Kidney glomerular epithelial cell (primary cell): ENCODE data around the gene CDKN1A.
"Not testable (repeated sequence)": the region's sequence is repeated elsewhere in the genome, so short reads cannot be mapped to it uniquely, and the experiment has no call there.

Source experiments
- DNase-seq: peaks from one replicate; lab custom pipeline; 2025; lab: John Stamatoyannopoulos, UW

CDKN1A gene

DNA sequence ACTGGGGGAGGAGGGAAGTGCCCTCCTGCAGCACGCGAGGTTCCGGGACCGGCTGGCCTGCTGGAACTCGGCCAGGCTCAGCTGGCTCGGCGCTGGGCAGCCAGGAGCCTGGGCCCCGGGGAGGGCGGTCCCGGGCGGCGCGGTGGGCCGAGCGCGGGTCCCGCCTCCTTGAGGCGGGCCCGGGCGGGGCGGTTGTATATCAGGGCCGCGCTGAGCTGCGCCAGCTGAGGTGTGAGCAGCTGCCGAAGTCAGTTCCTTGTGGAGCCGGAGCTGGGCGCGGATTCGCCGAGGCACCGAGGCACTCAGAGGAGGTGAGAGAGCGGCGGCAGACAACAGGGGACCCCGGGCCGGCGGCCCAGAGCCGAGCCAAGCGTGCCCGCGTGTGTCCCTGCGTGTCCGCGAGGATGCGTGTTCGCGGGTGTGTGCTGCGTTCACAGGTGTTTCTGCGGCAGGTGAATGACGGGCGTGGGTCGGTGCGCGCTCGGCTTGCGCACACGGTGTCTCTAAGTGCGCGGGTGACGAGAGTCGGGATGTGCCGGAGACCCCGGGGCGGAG, at the start of gene CDKN1A:
Gene CDKN1A, plus strand, starts transcription at position 227 of the 555 bp plus-strand sequence. CDS start 5,388 bp downstream, outside the sequence.
- peak; percentile 77 for DNase-seq

- no peak for DNase-seq
These were observed 48.7 kb upstream of the CDKN1A start for GRCh38 chr6:36629784-36630183.

DNA sequence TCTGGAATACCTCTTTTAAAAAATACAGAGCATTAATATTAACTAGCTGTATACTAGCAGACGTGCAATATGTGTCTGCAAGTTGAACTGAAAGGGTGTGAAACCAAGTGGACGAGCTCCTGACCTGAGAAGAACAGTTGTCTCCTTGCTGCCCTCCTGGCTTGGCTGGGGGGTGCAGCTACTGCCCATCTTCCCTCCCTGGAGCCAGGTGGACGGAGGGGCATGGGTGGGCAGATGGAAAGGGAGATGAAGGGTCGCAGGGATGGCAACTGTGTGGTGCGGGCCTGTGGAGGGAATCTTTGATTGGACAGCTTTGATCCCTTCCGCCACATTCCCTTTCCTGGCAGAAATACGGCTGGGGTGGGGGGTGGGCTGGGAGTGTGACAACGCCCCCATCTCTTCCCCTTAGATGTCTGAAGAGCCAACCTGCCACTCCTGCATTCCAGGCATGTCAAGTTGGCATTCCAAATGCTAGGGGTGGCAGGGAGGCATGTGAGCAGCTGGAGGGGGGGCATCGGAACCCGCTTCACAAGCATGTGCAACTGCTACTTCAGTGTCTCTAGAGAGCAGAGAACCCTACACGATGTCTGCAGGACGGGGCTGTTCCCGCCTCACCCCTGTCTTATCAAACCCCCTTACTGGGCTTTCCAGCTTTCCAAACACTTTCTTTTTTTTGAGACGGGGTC, 47.0 kb upstream of the CDKN1A start:
- no peak for DNase-seq

GRCh38 chr6:36633370-36633769, 45.1 kb upstream of the CDKN1A start:
- no peak for DNase-seq

DNA sequence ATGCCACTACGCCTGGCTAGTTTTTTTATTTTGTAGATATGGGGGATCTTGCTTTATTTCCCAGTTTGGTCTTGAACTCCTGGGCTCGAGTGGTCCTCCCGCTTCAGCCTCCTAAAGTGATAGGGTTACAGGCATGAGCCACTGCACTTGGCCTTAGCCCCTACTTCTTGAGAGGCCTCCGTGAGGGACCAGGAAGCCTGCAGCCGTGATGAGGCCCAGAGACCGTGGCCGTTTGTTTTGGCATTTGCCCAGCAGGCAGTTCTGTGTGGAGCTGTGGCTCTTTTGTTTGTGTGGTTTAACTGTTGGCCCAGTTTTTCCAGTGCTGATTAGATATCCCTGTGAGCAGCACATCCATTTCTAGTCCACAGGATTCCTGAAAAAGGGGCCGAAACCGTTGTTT, 44.6 kb upstream of the CDKN1A start:
- DNase-seq, result peak; percentile 78

DNA sequence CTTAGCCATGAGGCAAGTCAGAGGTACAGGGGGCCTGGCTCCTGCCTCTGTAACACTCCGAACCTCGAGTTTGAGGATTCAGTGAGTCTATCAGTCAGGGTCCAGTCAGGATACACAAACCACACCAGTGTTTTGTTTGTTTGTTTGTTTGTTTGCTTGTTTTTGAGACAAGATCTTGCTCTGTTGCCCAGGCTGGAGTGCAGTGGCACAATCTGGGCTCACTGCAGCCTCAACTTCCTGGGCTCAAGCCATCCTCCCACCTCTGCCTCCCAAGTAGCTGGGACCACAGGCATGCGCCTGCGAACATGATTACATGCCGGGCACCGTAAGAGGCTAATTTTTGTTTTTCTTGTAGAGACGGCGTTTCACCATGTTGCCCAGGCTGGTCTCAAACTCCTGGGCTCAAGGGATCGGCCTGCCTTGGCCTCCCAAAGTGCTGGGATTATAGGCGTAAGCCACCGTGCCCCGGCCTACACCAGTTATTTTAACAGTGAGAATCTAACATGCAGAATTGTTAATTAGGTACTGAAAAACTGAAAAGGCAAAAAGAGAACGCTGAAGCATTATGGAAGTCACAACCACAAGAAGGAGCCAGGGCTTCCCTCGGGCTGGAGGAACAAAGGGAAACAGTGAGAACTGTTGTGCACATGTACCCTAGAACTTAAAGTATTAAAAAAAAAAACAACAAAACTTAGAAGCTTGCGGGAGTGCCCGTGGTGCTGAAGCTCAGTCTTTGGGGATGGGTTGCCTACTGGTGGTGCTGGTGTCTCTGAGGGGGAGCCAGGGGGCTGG, 44.0 kb upstream of the CDKN1A start:
- DNase-seq, result no peak

DNA sequence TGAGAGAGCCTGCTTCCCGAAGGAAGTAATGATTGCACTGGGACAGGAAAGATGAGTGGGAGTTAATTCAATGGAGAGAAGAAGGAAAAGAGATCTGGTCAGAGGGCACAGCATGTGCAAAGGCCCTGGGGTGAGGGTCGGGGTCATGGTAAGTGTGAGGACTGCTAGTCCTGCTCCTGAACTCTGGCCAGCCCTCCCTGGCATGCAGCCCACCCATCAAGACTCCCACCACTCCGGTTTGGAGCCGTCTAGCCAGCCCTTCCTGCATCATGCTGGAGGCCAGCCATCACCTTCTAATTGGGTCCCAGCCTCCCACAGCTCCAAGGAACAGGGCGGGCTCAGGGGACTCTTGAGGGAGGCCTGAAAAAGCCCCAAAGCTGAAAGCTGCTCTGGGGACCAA, 42.2 kb upstream of the CDKN1A start:
- no peak for DNase-seq

DNA sequence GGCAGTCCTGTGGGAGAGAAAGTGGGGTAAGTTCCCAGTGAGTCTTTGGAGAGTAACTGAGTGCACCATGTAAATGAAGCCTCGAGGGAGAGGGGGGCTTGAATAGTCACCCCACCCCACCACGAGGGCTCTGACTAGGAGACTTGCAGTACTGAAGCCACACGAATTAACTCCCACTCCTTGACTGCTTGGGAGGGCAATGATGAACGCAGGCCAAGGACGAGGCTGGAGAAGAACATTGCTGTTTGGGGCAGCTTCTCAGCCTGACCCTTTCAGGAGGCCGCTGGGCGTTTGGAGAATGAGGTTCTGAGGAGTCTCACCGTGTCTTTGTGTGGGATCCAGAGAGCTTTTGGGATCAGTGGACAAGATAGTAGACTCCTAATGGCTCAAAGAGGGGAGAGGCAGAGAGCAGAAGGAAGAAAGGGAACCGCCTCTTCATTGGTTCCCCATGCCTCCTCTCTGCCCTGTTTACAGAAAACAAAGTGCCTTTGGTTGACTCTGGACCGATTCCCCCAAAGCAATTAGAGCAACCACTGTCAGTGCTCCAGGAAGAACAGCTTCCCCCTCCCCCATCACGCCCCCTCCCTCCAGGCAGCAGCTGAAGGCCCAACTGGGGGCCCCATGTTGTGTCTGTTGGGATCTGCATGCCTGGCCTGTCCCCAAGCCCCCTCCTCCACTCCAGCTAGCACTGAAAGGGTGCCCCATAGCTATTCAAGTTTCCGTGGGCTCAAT, 41.7 kb upstream of the CDKN1A start:
- DNase-seq, result no peak

GRCh38 chr6:36638579-36638978, 39.9 kb upstream of the CDKN1A start:
- no peak for DNase-seq

DNA sequence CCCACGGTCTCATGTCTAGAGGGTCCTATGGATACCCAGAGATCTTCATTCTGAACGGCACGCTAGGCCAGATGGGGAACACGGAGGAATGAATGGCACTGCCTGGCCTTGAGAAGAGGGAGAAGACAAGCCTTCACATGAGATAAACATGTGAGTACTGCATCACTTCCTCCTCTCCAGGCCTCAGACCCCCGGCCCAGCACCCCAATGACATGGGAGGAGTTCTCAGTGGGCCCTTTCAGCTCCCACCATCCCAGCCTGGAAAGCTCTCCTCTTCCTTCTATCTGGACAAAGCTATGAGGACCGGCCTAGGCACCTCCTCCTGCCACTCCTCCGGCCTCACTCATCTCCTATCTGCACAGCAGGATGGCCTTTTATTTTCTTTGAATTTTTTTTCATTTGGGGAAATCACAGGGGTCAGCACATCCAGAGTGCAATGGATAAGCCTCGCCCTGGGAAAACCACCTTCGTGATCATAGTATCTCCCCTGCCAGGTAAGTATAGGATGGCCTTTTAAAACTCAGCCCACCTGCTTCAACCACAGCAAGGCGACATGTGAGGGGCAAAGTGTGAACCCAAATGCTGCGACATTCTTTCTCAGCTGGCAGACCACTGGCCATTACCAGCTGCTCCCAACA, 39.2 kb upstream of the CDKN1A start:
- no peak for DNase-seq

DNA sequence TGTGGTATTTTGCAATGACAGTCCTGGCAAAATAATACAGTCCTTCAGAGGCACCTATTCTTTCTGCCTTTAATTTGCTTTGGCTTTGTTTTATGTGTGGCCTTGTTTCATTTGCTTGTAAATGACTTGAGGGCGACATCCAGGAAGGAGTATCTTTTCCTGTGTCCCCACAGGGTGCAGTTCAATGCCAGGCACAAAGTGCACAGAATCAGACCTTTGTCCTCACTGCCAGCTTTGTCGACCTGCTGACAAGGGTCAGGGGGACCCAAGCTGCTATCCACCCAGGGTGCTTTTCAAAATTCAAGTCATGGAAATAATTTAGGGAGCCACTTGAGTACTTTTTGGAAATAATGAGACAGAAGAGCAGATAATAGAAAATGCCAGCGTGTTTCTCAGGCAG, 37.0 kb upstream of the CDKN1A start:
- DNase-seq, result no peak

GRCh38 chr6:36642913-36643817, 35.3 kb upstream of the CDKN1A start:
- peak; percentile 74 for DNase-seq

- no peak for DNase-seq
These were observed 34.5 kb upstream of the CDKN1A start for GRCh38 chr6:36643977-36644376.

- DNase-seq, result no peak
These were observed 29.4 kb upstream of the CDKN1A start for GRCh38 chr6:36649086-36649485.

DNA sequence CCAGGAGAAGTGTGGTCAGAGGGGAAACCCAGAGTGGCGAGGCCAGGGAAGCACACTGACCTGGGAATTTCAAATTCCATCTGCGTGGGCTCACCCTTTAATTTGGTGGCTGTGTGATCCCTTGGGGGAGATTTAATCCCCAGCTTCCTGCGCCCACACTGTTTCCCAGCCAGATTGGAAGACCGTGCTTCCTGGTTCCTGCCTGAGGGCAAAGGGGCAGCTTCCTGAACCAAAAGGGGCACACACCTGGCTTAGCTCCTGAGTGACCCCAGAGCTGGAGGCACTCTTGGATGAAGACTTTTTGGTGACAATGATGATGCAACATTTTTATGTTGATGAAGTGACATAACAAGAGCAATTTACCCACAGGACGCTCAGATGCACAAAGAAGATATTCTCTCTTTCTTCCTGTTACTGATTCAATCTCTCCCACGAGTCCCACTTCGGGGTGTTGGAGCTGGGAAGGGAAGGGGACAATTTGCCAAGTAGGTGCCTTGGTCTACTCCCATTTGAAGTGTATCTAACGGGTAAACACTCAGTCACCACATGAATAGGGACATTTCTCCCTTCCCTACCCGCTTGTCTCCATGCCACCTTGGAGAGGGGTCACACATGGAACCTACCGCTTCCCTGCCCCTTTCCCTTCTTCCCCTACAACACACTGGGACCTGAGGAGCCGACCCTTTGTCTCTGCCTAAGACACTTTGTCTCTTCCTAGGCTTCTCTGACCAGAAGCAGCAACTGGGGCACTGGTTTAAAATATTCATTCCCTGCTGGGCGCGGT, 28.6 kb upstream of the CDKN1A start:
- DNase-seq, result no peak

GRCh38 chr6:36650848-36651478, 27.6 kb upstream of the CDKN1A start:
- DNase-seq, result no peak

- no peak for DNase-seq
These were observed 26.7 kb upstream of the CDKN1A start for GRCh38 chr6:36651659-36652379.

DNA sequence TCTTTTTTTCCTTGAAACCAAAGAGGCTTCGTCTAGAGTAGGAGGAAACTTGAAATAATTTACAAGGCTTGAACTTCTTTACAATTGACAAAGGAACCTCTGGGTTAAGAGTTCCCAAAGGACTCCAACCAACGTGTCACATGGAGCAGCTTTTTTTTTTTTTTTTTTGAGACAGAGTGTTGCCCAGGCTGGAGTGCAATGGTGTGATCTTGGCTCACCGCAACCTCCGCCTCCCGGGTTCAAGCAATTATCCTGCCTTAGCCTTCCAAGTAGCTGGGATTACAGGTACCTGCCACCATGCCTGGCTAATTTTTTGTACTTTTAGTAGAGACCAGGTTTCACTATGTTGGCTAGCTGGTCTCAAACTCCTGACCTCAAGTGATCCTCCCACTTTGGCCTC, 24.0 kb upstream of the CDKN1A start:
- DNase-seq, result not testable (repeated sequence)
